DMS53 treated with DMSO at 0.1 percent for 48 hours (cell line): ENCODE results near the gene ALKAL2.

ENCODE experiments used
- DNase-seq: peaks from one replicate; lab custom pipeline; 2025; ENCODE audit not compliant: unreplicated experiment; lab: John Stamatoyannopoulos, UW

ALKAL2 gene

DNA sequence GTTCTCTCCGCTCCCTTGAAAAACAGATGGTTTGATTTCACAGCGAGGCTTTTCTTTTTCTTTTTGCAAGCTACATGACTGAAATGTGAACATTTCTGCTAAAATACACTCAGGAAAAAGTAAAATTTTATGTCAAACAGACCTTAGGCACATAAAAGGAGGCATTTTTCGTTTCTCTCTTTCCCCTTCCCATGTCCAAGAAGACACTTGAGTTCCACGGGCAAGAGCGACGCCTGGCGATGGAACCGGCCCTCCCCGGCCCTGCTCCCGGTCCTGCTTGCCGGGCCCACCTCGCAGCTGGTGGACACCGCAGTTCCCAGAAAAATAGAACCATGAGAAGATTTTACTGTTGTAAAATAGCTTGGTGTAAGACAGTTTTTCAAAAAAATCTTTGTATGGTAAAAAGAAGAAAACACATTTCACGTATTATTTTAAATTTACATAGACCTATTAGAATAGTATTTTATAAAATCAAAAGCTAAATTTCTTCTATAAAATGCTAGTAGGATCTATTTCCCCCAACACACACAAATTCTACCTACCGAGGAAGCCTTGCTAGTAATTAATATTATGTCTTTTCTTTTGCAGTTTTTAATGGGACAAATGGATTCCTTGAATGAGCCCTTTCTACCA is 2.3 kb upstream of the ALKAL2 start:
- peak; percentile 38 for DNase-seq

GRCh38 chr2:289362-290089 is 1.6 kb upstream of the ALKAL2 start:
- DNase-seq: no peak

DNA sequence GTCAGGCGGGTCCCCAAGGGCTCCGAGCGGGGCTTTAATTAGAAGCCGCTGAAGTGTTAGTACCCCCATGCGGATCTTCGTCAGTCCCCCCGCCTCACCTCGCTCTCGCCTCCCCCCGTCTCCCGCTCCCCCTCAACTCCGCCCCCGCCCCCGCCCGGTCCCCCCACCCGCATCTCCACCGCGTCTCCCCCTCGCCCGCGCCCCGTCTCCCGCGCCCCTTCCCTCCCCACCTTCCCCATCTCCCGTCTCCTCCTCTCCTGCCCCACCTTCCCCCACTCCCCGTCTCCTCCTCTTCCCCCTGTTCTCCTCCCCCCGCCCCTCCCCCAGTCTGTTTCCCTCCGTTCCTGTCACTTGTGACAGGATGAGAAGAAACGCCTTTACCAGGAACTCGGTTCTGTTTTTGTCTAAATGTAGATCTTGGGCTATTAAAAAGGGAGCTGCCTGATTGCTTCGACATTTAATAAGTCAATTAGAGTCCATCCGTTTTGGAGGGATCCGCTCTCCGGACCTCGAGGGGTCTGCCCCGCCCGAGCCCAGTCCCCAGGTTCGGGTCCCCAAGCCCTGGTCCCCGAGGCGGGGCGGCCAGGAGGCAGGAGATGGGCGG is 969 bp upstream of the ALKAL2 start:
- DNase-seq: no peak

GRCh38 chr2:287471-287885 is 413 bp downstream of the ALKAL2 start:
- DNase-seq: no peak

GRCh38 chr2:286774-287392 is 1.0 kb downstream of the ALKAL2 start:
- DNase-seq: no peak

DNA sequence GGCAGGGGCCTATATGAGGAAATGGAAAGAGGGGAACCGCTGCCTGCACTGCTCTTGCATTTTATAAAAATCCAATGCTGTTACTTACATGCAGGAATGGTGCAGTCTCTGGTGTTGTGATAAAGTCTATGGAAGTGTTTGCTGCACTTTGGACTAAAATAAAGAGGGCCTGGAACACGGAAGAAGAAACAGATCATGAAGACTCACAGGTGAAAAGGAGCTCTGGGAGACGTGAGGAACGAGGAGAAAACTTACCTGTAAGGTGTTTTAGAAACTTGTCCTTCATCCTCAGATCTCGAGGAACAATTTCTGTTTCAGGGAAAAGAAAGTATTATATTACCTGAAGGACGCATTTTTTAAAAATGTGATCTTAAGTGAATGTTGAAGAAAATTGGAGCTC is 1.9 kb downstream of the ALKAL2 start:
- DNase-seq: no peak

- DNase-seq: no peak
These were observed 2.4 kb downstream of the ALKAL2 start for GRCh38 chr2:285531-285930.

- no peak for DNase-seq
These were observed 2.9 kb downstream of the ALKAL2 start for GRCh38 chr2:284896-285492.

DNA sequence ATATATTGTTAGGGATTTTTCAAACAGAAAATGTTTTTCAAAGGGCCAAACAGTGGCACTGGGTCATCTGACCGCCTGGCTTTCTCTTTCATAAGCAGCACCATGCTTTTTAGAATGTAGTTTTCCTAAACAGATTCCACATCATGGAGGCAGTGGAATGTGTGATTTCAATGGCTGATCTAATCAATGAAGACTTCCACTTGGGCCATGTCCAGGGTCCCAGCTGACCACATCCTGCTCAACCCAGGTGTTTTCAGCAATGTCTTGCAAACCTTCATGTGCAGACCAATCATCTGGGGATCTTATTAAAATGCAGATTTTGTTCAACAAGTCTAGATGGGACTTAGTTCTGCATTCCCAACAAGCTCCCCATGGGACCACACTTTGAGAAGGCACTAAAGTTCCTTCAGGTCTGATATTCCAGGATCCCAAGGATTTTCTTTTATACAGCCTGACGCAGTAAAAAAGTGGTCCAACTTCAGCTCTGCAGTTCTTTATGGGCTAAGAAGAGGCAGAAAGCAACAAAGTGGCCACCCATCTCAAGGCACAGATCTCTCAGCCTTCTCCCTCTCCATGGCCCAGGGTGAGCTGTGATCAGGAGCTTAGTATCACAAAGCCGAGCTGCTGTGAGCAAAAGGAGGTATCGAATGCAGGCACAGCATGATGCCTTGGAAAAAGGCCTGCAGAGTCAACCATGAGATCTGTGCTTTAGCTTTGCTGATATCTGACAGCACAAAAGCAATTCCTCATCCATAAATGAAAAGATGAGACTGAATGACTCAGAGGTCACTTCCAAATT is 3.7 kb downstream of the ALKAL2 start:
- no peak for DNase-seq

DNA sequence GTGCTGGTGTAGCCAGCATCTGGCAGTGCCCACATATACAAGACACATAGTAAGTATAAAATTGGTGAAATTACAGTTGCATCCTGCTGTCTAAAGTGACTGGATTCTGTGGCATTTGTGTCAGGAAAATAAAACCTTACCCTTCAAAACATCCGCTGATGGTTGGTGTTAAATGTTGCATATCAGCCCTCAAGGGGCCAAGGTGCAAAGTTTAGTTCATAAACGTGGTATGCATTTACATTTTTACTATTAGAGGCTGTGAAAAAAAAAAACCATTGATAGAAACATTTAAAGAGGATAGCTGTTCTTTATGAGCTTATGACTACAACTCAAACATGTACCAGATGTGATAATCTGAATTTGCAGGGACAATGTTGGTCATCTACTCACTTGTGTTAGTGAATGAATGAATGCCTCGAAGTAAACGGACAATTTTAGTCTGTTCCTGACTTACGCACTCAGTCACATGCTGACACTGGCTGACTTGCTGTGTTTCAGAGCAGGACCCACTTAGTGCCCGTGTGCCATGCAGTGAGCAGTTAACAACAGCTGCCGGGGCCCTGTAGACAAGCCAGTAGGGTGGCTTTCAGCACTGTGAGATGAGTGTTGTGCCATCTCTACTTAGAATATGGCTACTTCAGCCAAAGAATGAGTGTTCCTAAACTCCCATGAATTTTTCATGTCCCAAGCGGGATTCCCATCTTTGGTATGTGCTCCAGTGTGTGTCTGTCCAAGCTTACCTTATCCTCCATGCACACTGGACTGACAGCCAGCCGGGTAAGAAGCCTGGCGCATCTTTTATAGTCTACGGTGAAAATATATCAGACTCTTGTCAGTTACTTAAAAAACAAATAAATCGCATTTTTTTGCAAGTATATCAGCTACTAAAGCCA is 5.3 kb downstream of the ALKAL2 start:
- DNase-seq: no peak

- no peak for DNase-seq
These were observed 6.5 kb downstream of the ALKAL2 start for GRCh38 chr2:281381-281780.

DNA sequence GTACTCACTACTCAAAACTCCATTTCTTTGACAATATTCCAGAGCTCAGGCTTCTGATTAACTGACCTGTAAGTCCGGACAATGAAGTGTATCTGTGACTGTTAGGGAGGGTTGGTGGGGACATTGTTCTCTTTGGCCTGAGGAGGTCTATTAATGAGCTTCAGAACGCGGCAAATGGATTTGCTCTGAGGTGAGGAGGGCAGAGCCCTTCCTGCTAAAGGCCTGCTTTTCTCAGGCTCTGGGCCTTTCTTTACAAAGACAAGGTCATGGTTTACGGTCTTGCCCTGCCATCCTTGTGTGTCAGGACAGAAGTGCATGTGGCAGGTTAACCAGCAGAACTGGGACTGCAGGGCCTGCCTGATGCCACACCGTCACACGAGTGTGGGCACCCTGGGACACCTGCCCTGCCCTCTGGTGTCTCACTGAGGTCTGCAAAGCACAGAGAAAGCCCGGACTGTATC is 7.2 kb downstream of the ALKAL2 start:
- DNase-seq: no peak

- no peak for DNase-seq
These were observed 7.8 kb downstream of the ALKAL2 start for GRCh38 chr2:279956-280649.

DNA sequence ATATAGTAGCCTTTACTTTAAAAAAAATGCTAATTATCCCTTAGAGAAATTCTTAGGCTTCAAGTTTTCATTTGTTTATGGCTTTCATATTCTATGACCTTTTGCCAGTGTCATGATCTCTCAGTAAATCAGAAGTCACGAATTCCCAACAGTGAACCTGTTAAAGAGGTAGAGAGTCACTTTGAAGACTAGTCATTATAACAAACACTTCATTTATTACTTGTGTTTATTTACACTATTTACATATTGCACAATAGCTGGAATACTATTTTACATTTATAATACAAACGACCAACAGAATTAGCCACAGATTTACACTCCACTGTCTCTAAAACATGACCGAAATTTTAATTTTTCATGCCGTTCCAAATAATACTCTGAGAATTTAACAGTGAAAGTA is 8.5 kb downstream of the ALKAL2 start:
- DNase-seq: no peak

- DNase-seq: no peak
These were observed 9.0 kb downstream of the ALKAL2 start for GRCh38 chr2:278927-279320.

DNA sequence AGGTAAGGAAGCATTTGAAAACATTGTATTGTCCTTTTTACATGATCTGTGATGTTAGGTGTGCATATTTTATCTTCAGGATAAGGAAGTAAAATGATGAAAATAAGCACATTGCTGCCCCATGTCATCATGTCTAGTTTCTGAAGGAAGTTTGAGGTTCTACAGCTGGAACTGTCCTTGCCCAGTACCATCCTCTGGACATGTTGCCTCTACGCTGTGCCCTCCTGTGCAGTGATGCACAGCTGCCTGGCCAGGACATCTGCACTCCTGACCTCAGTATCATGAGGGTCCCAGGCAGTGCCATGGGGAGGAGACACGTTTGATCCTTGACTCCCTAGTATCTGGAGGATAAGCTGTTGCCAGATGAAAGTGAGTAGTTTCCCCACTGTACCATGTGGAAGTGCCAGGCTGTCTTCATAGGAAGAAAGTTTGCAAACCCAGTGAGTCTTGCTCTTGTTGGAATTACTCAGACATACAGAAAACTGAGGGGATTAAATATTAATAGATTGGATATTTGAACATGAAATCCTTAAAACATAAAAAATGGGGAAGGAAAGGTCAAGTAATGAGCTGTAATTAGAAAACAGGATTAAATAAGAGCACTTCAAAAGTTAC is 9.5 kb downstream of the ALKAL2 start:
- no peak for DNase-seq

DNA sequence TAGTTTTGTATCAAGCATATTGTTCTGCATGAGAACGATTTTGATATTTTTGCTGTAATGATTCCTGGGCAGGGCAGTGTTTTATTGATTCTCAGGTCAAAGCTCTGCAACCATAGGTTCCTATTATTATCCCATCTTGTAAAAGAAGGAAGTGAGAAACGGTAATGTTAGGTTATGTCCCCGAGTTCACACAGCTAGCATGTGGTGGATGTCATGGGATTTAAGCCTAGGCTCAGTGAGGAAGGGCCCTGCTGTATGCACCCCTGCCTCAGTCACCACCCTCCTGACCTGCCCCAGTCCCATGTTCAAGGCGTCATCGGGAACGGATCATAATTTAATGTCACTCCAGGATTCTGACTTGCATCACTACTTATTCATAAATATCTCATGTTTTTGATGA is 12.4 kb downstream of the ALKAL2 start:
- no peak for DNase-seq

DNA sequence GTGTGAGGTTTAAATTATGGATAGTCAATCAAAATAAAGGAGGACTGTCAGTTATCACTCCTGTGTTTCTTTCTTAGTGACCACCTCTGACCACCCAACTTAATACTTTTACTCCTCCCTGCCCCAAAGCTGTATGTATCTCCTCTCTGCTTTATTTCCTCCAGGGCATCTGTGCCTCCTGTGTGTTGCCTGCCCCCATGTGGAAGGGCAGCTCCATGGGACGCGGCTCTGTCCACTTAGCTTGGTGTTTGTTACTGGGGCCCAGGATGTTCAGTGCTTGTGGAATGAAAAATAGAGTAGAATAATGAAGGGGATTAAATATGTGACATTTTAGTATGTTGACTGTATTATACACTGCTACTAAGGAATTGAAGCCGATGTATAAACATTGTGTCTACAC is 13.4 kb downstream of the ALKAL2 start:
- DNase-seq: no peak

DNA sequence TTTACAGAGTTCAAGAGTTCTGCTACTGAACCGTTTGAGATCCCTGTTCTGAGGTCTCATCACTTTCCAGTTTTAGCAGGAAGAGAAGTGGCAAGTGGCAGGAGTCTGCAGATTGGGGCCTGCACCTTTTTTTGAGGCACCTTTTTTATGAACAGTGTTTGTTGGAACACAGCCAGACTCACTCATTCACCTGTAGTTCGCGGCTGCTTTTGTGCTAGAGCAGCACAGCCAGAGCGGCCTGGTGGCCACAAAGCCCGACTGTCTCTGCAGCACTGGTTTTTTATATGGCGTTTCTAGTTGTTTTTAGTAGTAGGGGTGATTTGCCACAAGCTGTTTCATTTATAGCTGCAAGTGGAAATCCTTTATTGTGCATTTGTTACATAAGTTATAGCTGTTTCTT is 14.6 kb downstream of the ALKAL2 start:
- no peak for DNase-seq
